HepG2 (cell line): ENCODE data around the gene WDR82. TPM values are rescaled to one million over a fixed set of nuclear protein-coding genes. Genes with fewer than 3 reads are reported as not detected.

Source experiments
- ARNT2 ChIP-seq: sonication (generic); formaldehyde crosslinking; IDR thresholded peaks from 2 replicates; pipeline ENCODE4 v1.8.0; 2022; ENCODE audit warnings: mild to moderate bottlenecking, low read depth, missing genetic modification reagents, moderate library complexity
- CSRNP1 ChIP-seq: sonication (generic); formaldehyde crosslinking; IDR thresholded peaks from 2 replicates; pipeline ENCODE4 v1.8.1; 2023; ENCODE audit warnings: mild to moderate bottlenecking, missing genetic modification reagents
- EEA1 ChIP-seq: sonication (generic); formaldehyde crosslinking; IDR thresholded peaks from 2 replicates; pipeline ENCODE4 v1.5.1; 2020; ENCODE audit warnings: mild to moderate bottlenecking, missing genetic modification reagents, borderline replicate concordance
- EZH2 ChIP-seq: conservative IDR thresholded peaks from 2 replicates; pipeline ENCODE4 v1.6.1; 2012; ENCODE audit warnings: mild to moderate bottlenecking, low read depth, low read length, moderate library complexity
- GPN1 ChIP-seq: sonication (generic); formaldehyde crosslinking; IDR thresholded peaks from 2 replicates; pipeline ENCODE4 v1.5.1; 2020; ENCODE audit warnings: missing genetic modification reagents, borderline replicate concordance
- HHEX ChIP-seq: IDR thresholded peaks from 2 replicates; pipeline ENCODE4 v1.6.1; 2016; ENCODE audit warnings: control low read depth
- HOXA5 ChIP-seq: sonication (generic); formaldehyde crosslinking; IDR thresholded peaks from 2 replicates; pipeline ENCODE4 v1.4.0; 2020; ENCODE audit warnings: missing genetic modification reagents
- MTERF4 ChIP-seq: sonication (generic); formaldehyde crosslinking; IDR thresholded peaks from 2 replicates; pipeline ENCODE4 v1.8.0; 2023; ENCODE audit warnings: mild to moderate bottlenecking, missing genetic modification reagents
- PHF5A ChIP-seq: IDR thresholded peaks from one replicate; pipeline ENCODE4 v1.6.1; 2018; ENCODE audit warnings: low read depth, missing genetic modification reagents; ENCODE audit not compliant: unreplicated experiment
- POLR2AphosphoS2 ChIP-seq: IDR thresholded peaks from 2 replicates; pipeline ENCODE4 v1.6.1; 2011; ENCODE audit warnings: low read depth, low read length, improper control_type of control experiment
- RBM22 ChIP-seq: fragments of 200-400 bp; formaldehyde crosslinking; optimal IDR thresholded peaks from 2 replicates; pipeline ENCODE3; 2017; ENCODE audit warnings: mild to moderate bottlenecking, low read length, moderate library complexity
- SALL2 ChIP-seq: sonication (generic); formaldehyde crosslinking; IDR thresholded peaks from 2 replicates; pipeline ENCODE4 v1.8.1; 2023; ENCODE audit warnings: mild to moderate bottlenecking, missing genetic modification reagents, inconsistent platforms
- SIN3B ChIP-seq: fragments of 150-350 bp; IDR thresholded peaks from 2 replicates; pipeline ENCODE4 v1.6.1; 2014; ENCODE audit warnings: low read length
- THAP8 ChIP-seq: sonication (generic); formaldehyde crosslinking; IDR thresholded peaks from 2 replicates; pipeline ENCODE4 v1.5.1; 2020; ENCODE audit warnings: missing genetic modification reagents, mild to moderate bottlenecking, borderline replicate concordance
- ZNF10 ChIP-seq: sonication (generic); formaldehyde crosslinking; IDR thresholded peaks from 2 replicates; pipeline ENCODE4 v1.4.0; 2020; ENCODE audit warnings: mild to moderate bottlenecking, low read depth, missing genetic modification reagents, borderline replicate concordance
- ZNF260 ChIP-seq: sonication (generic); formaldehyde crosslinking; IDR thresholded peaks from 2 replicates; pipeline ENCODE4 v1.4.0; 2020; ENCODE audit warnings: missing genetic modification reagents, low read depth, mild to moderate bottlenecking, borderline replicate concordance
- ZNF558 ChIP-seq: sonication (generic); formaldehyde crosslinking; IDR thresholded peaks from 2 replicates; pipeline ENCODE4 v1.9.0; 2022; ENCODE audit warnings: mild to moderate bottlenecking, missing genetic modification reagents, borderline replicate concordance
- ZNF607 ChIP-seq: sonication (generic); formaldehyde crosslinking; IDR thresholded peaks from 2 replicates; pipeline ENCODE4 v1.5.1; 2020; ENCODE audit warnings: missing genetic modification reagents, mild to moderate bottlenecking, borderline replicate concordance
- ZNF619 ChIP-seq: sonication (generic); formaldehyde crosslinking; IDR thresholded peaks from 2 replicates; pipeline ENCODE4 v1.4.0; 2020; ENCODE audit warnings: mild to moderate bottlenecking, missing genetic modification reagents
- ZNF792 ChIP-seq: IDR thresholded peaks from 2 replicates; pipeline ENCODE4 v1.6.1; 2016
- polyA plus RNA-seq, 8 experiments: library from polyadenylated mRNA; depleted of rRNA in 3 of 8; stranded (reverse) in 7 of 8; unstranded in 1 of 8; fragments of >200 nt; fragmentation: Illumina TruSeq in 4 of 8; extraction: Trizol in 4 of 8; gene quantifications; 2 replicates each; pipeline versions ENCODE4 v1.2.1 to v1.2.3, GENCODE V29; 2011 to 2016; ENCODE audit warnings: low read depth in 4 of 8, missing spikeins in 1 of 8, mixed read lengths in 1 of 8; ENCODE audit not compliant: insufficient read depth in 1 of 8
- total RNA-seq, 5 experiments: library from RNA; depleted of rRNA; stranded (reverse); fragments of >200 nt; fragmentation: Illumina TruSeq; extraction: Trizol; gene quantifications; 2 replicates each; pipeline ENCODE4 v1.2.3, GENCODE V29; 2016; ENCODE audit warnings: low read depth in 1 of 5
- TF ChIP-seq, protein P1 (sequence below): sonication (generic); formaldehyde crosslinking; IDR thresholded peaks from 2 replicates; pipeline ENCODE4 v1.5.1; 2020; ENCODE audit warnings: missing genetic modification reagents, mild to moderate bottlenecking, borderline replicate concordance
- TF ChIP-seq, protein P2 (sequence below): IDR thresholded peaks from 2 replicates; pipeline ENCODE4 v1.6.1; 2016; ENCODE audit warnings: low read depth, borderline replicate concordance

WDR82 gene
- total and polyA plus RNA-seq, 2 of the 13 experiments (the other 11 are each of a cell fraction or from before 2014, with no cell fraction given): 39.1 to 59.5 TPM

GRCh38 chr3:52238761-52239701 is 39.4 kb downstream of the WDR82 start, which contains the start of gene TWF2 (continued):
- TF ChIP-seq ZNF558 (CRISPR knock-in tag) (peak; percentile 73; the same call in 1 of the 2 replicates), ZNF619 (CRISPR knock-in tag) (no peak), GPN1 (CRISPR knock-in tag) (no peak), ZNF607 (peak; percentile 84), EEA1 (CRISPR knock-in tag) (peak; percentile 94; the same call in 1 of the 2 replicates), HHEX (no peak), RBM22 (no peak), HOXA5 (CRISPR knock-in tag) (peak; percentile 58; the same call in 1 of the 2 replicates), THAP8 (CRISPR knock-in tag) (peak; percentile 65; the same call in 1 of the 2 replicates), ZNF792 (CRISPR knock-in tag) (0 out of 2 replicates have a peak, but pooled peaks have one; percentile 18), CSRNP1 (CRISPR knock-in tag) (peak; percentile 84; the same call in 1 of the 2 replicates), ZNF10 (no peak), PHF5A (CRISPR knock-in tag) (no peak), ARNT2 (CRISPR knock-in tag) (no peak), POLR2AphosphoS2 (no peak), EZH2 (no peak), SALL2 (peak; percentile 36; the same call in 1 of the 2 replicates), SIN3B (no peak), ZNF260 (CRISPR knock-in tag) (no peak), MTERF4 (CRISPR knock-in tag) (0 out of 2 replicates have a peak, but pooled peaks have one; percentile 21)
- TF ChIP-seq, protein P1, sequence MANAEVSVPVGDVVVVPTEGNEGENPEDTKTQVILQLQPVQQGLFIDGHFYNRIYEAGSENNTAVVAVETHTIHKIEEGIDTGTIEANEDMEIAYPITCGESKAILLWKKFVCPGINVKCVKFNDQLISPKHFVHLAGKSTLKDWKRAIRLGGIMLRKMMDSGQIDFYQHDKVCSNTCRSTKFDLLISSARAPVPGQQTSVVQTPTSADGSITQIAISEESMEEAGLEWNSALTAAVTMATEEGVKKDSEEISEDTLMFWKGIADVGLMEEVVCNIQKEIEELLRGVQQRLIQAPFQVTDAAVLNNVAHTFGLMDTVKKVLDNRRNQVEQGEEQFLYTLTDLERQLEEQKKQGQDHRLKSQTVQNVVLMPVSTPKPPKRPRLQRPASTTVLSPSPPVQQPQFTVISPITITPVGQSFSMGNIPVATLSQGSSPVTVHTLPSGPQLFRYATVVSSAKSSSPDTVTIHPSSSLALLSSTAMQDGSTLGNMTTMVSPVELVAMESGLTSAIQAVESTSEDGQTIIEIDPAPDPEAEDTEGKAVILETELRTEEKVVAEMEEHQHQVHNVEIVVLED (CRISPR knock-in tag): peak; percentile 51; the same call in 1 of the 2 replicates
- TF ChIP-seq, protein P2, sequence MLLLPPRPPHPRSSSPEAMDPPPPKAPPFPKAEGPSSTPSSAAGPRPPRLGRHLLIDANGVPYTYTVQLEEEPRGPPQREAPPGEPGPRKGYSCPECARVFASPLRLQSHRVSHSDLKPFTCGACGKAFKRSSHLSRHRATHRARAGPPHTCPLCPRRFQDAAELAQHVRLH (CRISPR knock-in tag): peak; percentile 59; the same call in 1 of the 2 replicates
